ENCODE measurements around the gene CSGALNACT2. TPM values are rescaled to one million over a fixed set of nuclear protein-coding genes. Genes with fewer than 3 reads are reported as not detected.
A peak's percentile ranks its signal among the peaks of the same experiment; 100 is the strongest.

CSGALNACT2 gene
- total RNA-seq, 1 experiment from 2014 or later = 8.9 TPM

GRCh38 chr10:43226851-43227845 lies 88.9 kb downstream of the CSGALNACT2 start:
- Histone ChIP-seq H3K56ac (ENCODE audit: insufficient read length, low read depth, low read length) (no peak overlapping the region), H3K23me2 (ENCODE audit: insufficient read length, low read depth, low read length, poor library complexity, severe bottlenecking) (peaks cover 8% of the 10 kb centered on the region), H2BK20ac (ENCODE audit: low read depth, low read length, poor library complexity, severe bottlenecking) (no peak overlapping the region), H3K27me3 (ENCODE audit: insufficient read depth, low read length) (peaks cover 19% of the 10 kb centered on the region; the same call in 1 of the 2 replicates), H3K4ac (ENCODE audit: low read depth, low read length) (no peak overlapping the region), H3K27ac (ENCODE audit: insufficient read length, low read depth, low read length) (no peak overlapping the region), H3K79me1 (ENCODE audit: insufficient read depth, low read depth, low read length, poor library complexity, severe bottlenecking) (no peaks in the 10 kb centered on the region), H3K4me2 (ENCODE audit: insufficient read depth, insufficient read length, low read length) (no peak overlapping the region), H3T11ph (ENCODE audit: low read length) (no peak overlapping the region), H2BK5ac (ENCODE audit: insufficient read length, low read length) (no peak overlapping the region), H3K14ac (ENCODE audit: insufficient read depth, low read length) (no peak overlapping the region), H4K91ac (ENCODE audit: insufficient read length, low read depth, low read length) (no peak overlapping the region), H4K8ac (replicated peaks; ENCODE audit: insufficient read length, low read depth, low read length) (no peak overlapping the region), H3K9me3 (ENCODE audit: control insufficient read depth, low read depth, low read length) (no peaks in the 10 kb centered on the region), H2AK5ac (ENCODE audit: insufficient read length, low read length) (no peak overlapping the region), H3K79me2 (ENCODE audit: insufficient read depth, low read length) (no peaks in the 10 kb centered on the region), H3K23ac (ENCODE audit: insufficient read length, low read depth, low read length) (no peak overlapping the region), H2AFZ (ENCODE audit: low read length) (no peak overlapping the region), H4K5ac (ENCODE audit: insufficient read length, low read depth, low read length) (no peak overlapping the region), H3K9ac (ENCODE audit: extremely low read depth, insufficient read length, low read length) (no peak overlapping the region), H3K4me1 (ENCODE audit: insufficient read depth, low read length) (no peaks in the 10 kb centered on the region; the same call in 1 of the 2 replicates), H2BK15ac (ENCODE audit: low read depth, low read length) (no peak overlapping the region), H2BK12ac (ENCODE audit: insufficient read length, low read depth, low read length) (no peak overlapping the region), H4K20me1 (ENCODE audit: control insufficient read depth, insufficient read depth, insufficient read length) (no peaks in the 10 kb centered on the region), H3K18ac (ENCODE audit: insufficient read length, low read depth, low read length) (no peak overlapping the region), H2BK120ac (ENCODE audit: low read depth, low read length, poor library complexity, severe bottlenecking) (no peak overlapping the region)
- peak; percentile 24 for DNase-seq
- Mint-ChIP-seq H3K27ac (peak overlapping the region in 2 of 3 experiments; percentile 12 to 39; a peak in 2 of 7 replicates), H3K4me3 (no peak overlapping the region; a peak in 1 of 5 replicates), H3K27me3 (ENCODE audit: low read depth) (peaks cover 64% of the 10 kb centered on the region), H3K9me3 (no peaks in the 10 kb centered on the region; a peak in 1 of 5 replicates), H3K36me3 (ENCODE audit: insufficient read depth in 1 of 3, low read depth in 3 of 3) (no peaks in the 10 kb centered on the region), H3K4me1 (peaks cover 12 to 15% of the 10 kb centered on the region in 2 experiments)
- TF ChIP-seq, protein P1, sequence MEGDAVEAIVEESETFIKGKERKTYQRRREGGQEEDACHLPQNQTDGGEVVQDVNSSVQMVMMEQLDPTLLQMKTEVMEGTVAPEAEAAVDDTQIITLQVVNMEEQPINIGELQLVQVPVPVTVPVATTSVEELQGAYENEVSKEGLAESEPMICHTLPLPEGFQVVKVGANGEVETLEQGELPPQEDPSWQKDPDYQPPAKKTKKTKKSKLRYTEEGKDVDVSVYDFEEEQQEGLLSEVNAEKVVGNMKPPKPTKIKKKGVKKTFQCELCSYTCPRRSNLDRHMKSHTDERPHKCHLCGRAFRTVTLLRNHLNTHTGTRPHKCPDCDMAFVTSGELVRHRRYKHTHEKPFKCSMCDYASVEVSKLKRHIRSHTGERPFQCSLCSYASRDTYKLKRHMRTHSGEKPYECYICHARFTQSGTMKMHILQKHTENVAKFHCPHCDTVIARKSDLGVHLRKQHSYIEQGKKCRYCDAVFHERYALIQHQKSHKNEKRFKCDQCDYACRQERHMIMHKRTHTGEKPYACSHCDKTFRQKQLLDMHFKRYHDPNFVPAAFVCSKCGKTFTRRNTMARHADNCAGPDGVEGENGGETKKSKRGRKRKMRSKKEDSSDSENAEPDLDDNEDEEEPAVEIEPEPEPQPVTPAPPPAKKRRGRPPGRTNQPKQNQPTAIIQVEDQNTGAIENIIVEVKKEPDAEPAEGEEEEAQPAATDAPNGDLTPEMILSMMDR (conservative IDR thresholded peaks at IDR 0.05) = no peak
- WGBS (ENCODE audit: extremely low coverage, insufficient read length, low lambda C conversion rate) = no CpG with 5 or more reads among the region's 8 CpGs
